COLO829 (cell line): Measurements from ENCODE around the gene VWA3B.
"Not testable (repeated sequence)": the region's sequence is repeated elsewhere in the genome, so short reads cannot be mapped to it uniquely, and the experiment has no call there.

ENCODE experiments used
- DNase-seq: peaks from one replicate; pipeline ENCODE4 v3.0.0; 2012; ENCODE audit warnings: low spot score

The VWA3B gene

GRCh38 chr2:98137196-98137595 lies 50.2 kb downstream of the VWA3B start:
- no peak for DNase-seq

- not testable (repeated sequence) for DNase-seq
Measured at GRCh38 chr2:98138978-98139377, 52.0 kb downstream of the VWA3B start.

GRCh38 chr2:98140210-98140609 lies 53.2 kb downstream of the VWA3B start:
- no peak for DNase-seq

GRCh38 chr2:98142106-98142791 lies 55.3 kb downstream of the VWA3B start:
- no peak for DNase-seq

- DNase-seq: no peak
Measured at GRCh38 chr2:98145070-98145469, 58.1 kb downstream of the VWA3B start.

GRCh38 chr2:98147900-98148299 lies 60.9 kb downstream of the VWA3B start:
- not testable (repeated sequence) for DNase-seq

GRCh38 chr2:98148595-98149332 lies 61.8 kb downstream of the VWA3B start:
- DNase-seq: no peak

GRCh38 chr2:98149333-98149697 lies 62.3 kb downstream of the VWA3B start:
- no peak for DNase-seq

- no peak for DNase-seq
Measured at GRCh38 chr2:98153481-98153880, 66.5 kb downstream of the VWA3B start.

- no peak for DNase-seq
Measured at GRCh38 chr2:98155291-98155690, 68.3 kb downstream of the VWA3B start.

GRCh38 chr2:98155716-98156115 lies 68.7 kb downstream of the VWA3B start:
- no peak for DNase-seq

- no peak for DNase-seq
Measured at GRCh38 chr2:98156304-98156703, 69.3 kb downstream of the VWA3B start.

- DNase-seq: no peak
Measured at GRCh38 chr2:98157557-98157956, 70.6 kb downstream of the VWA3B start.

GRCh38 chr2:98158305-98158704 lies 71.3 kb downstream of the VWA3B start:
- no peak for DNase-seq

GRCh38 chr2:98160554-98160953 lies 73.6 kb downstream of the VWA3B start:
- DNase-seq: no peak

GRCh38 chr2:98161186-98161585 lies 74.2 kb downstream of the VWA3B start:
- DNase-seq: no peak

GRCh38 chr2:98164256-98164655 lies 77.3 kb downstream of the VWA3B start:
- no peak for DNase-seq

GRCh38 chr2:98165516-98166071 lies 78.6 kb downstream of the VWA3B start:
- DNase-seq: no peak

- DNase-seq: no peak
Measured at GRCh38 chr2:98167916-98168315, 80.9 kb downstream of the VWA3B start.

- no peak for DNase-seq
Measured at GRCh38 chr2:98170076-98170475, 83.1 kb downstream of the VWA3B start.

GRCh38 chr2:98172150-98172765 lies 85.3 kb downstream of the VWA3B start:
- DNase-seq: no peak

GRCh38 chr2:98172951-98173350 lies 86.0 kb downstream of the VWA3B start:
- DNase-seq: no peak

GRCh38 chr2:98175811-98176210 lies 88.8 kb downstream of the VWA3B start:
- DNase-seq: no peak
